IPS-20b (cell line): Measurements from ENCODE around the gene DNAAF8.

Source experiments
- H3K27ac ChIP-seq: one replicate; pipeline ENCODE4 v1.5.1; 2013; ENCODE audit warnings: low read length
- H3K27me3 ChIP-seq: 2 replicates; pipeline ENCODE4 v1.6.1; 2013; ENCODE audit warnings: mild to moderate bottlenecking, low read length, inconsistent platforms; ENCODE audit not compliant: insufficient read depth
- H3K36me3 ChIP-seq: 2 replicates; pipeline ENCODE4 v1.6.1; 2013; ENCODE audit warnings: low read depth, mild to moderate bottlenecking, inconsistent platforms, low read length, moderate library complexity; ENCODE audit not compliant: insufficient read depth
- H3K4me1 ChIP-seq: 2 replicates; pipeline ENCODE4 v1.6.1; 2013; ENCODE audit warnings: mild to moderate bottlenecking, control low read depth, inconsistent platforms, low read length, moderate library complexity; ENCODE audit not compliant: insufficient read depth
- H3K4me3 ChIP-seq: 2 replicates; pipeline ENCODE4 v1.5.1; 2013; ENCODE audit warnings: mild to moderate bottlenecking, low read length, inconsistent platforms
- H3K9ac ChIP-seq: 2 replicates; pipeline ENCODE4 v1.6.1; 2013; ENCODE audit warnings: low read depth, mild to moderate bottlenecking, inconsistent platforms, low read length, moderate library complexity
- H3K9me3 ChIP-seq: 2 replicates; pipeline ENCODE4 v1.6.1; 2013; ENCODE audit warnings: mild to moderate bottlenecking, low read depth, low read length, inconsistent platforms; ENCODE audit not compliant: insufficient read depth

Gene DNAAF8

DNA sequence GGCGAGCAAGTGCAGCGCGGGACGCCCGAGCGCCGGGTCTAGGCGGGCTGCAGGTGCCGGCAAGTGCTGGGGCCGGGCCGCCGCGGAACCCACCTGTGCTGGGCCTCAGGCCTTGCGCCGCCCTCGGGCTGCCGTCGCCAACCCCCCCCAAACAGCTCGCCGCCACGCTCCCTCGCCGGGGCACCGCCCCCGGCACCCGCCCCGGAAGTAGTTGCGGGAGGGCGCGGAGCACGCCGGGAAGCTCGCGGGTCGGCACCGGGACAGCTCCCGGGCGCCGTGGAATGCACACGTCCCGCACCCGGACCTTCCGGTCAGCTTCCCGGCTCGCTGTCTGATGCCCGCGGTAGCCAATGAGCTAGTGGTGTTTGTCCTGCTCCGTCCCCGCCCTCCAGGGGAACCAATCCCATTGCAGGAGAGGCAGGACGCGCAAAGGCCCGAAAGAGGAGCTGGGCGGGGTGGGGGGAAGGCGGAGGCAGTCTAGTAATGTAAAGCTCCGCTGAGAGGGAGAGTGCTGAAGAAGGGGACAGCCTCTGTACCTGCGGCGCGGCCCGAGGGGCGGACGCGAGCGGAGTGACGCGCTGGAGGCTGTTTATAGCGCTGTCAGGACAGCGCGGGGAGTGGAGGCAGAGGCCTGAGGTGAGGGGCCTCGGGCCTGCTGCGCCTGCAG, at the start of gene DNAAF8, which contains the start of gene ANKS3:
Gene DNAAF8 (plus strand): TSS at position 475 of the 667 bp plus-strand sequence. CDS start 1,978 bp downstream, outside the sequence.
Gene ANKS3 (minus strand): TSS at position 209 of the 667 bp plus-strand sequence. CDS start 4,122 bp downstream, outside the sequence.
- Histone ChIP-seq H3K9me3 (no peaks in the 10 kb centered on the region), H3K9ac (peak within 1 kb of the TSS; percentile 91), H3K4me3 (peak within 1 kb of the TSS; percentile 97), H3K27ac (peak within 1 kb of the TSS; percentile 23), H3K27me3 (no peaks in the 10 kb centered on the region; the same call in 1 of the 2 replicates), H3K4me1 (no peaks in the 10 kb centered on the region), H3K36me3 (peaks cover 17% of the 10 kb centered on the region)

DNA sequence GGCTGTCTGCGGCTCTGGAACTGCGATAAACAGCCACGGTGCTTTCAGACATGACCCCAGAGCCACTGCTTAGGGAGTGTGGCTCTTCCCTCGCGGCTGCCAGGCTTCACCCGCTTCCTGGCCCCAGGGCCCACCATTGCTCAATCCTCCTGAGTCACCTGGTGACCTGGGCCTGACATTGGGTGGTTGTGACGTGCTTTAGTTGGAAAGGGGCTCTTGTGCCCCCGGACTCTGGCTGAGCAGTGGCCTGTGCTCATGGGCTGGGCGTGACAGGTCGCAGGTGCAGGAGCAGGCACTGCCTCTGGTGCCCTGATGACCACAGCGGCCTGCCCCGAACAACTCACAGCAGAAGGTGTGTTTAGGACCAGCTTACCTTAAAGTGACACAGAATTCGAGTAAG, 49.6 kb upstream of the DNAAF8 start:
- H3K4me1 ChIP-seq = no peaks in the 10 kb centered on the region
- H3K4me3 ChIP-seq = no peak overlapping the region
- H3K36me3 ChIP-seq = peaks cover 25% of the 10 kb centered on the region; the same call in 1 of the 2 replicates
- H3K27ac ChIP-seq = no peak overlapping the region
- H3K9ac ChIP-seq = no peak overlapping the region
- no peaks in the 10 kb centered on the region for H3K27me3 ChIP-seq
- H3K9me3 ChIP-seq = no peaks in the 10 kb centered on the region

DNA sequence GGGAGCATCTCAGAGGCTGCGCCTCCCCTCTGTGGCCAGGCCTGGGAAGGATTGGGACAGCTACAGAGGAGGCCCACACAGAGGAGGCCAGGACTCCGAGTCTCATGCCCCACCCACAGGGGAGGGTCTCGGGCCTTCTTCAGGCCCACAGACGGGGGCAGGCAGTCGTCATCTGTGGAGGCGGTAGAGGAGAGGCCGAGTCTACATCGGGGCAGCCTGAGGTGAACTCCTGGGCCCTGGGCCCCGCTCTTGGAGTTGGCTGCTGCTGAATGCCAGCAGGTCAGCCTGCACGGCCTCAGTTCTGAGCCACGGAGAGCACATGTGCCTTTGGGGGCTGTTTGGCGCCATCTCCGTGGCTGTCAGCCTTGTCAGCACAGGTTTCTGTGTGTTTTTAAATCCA, 49.0 kb upstream of the DNAAF8 start:
- peaks cover 25% of the 10 kb centered on the region; the same call in 1 of the 2 replicates for H3K36me3 ChIP-seq
- H3K4me3 ChIP-seq = no peak overlapping the region
- no peak overlapping the region for H3K27ac ChIP-seq
- H3K9me3 ChIP-seq = no peaks in the 10 kb centered on the region
- no peak overlapping the region for H3K9ac ChIP-seq
- H3K27me3 ChIP-seq = no peaks in the 10 kb centered on the region
- H3K4me1 ChIP-seq = no peaks in the 10 kb centered on the region

GRCh38 chr16:4685776-4686496, 48.4 kb upstream of the DNAAF8 start:
- no peak overlapping the region for H3K4me3 ChIP-seq
- no peak overlapping the region for H3K27ac ChIP-seq
- no peaks in the 10 kb centered on the region for H3K27me3 ChIP-seq
- no peaks in the 10 kb centered on the region for H3K9me3 ChIP-seq
- peaks cover 25% of the 10 kb centered on the region; the same call in 1 of the 2 replicates for H3K36me3 ChIP-seq
- H3K9ac ChIP-seq = no peak overlapping the region
- H3K4me1 ChIP-seq = no peaks in the 10 kb centered on the region

DNA sequence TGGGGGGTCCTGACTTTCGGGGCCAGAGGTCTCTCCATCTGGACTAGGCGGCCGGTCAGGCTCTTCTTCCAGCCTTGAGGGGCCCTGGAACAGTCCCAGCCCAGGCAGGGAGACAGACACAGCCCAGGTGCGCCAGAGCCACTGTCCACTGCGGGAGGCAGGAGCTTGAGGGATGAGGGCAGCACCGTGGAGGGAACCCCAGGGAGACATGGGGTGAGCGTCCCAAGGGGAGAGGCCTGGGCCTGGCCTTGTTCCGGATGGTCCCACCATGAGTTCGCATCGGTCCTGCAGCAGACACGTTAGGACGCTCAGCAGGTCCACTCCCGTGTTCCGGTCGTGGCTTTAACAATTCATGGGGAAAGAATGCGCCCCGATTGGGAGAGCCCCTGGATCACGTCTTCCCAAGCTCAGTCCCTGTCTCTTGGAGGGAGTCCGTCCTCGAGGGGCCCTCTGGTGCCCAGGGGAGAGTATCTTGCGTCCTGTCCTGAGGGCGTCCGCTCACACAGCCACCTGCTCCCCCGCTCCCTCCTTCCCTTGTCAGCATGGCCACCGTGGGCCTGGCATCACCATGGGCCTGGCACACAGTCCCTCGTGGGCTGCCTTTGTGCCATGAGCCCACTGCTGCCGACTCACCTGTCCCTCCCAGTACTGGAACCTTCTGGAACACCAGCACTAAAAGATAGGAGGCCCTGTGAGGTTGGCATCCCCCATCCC, 47.7 kb upstream of the DNAAF8 start:
- peaks cover 25% of the 10 kb centered on the region; the same call in 1 of the 2 replicates for H3K36me3 ChIP-seq
- H3K9ac ChIP-seq = no peak overlapping the region
- no peaks in the 10 kb centered on the region for H3K4me1 ChIP-seq
- H3K27me3 ChIP-seq = no peaks in the 10 kb centered on the region
- H3K9me3 ChIP-seq = no peaks in the 10 kb centered on the region
- no peak overlapping the region for H3K4me3 ChIP-seq
- no peak overlapping the region for H3K27ac ChIP-seq

DNA sequence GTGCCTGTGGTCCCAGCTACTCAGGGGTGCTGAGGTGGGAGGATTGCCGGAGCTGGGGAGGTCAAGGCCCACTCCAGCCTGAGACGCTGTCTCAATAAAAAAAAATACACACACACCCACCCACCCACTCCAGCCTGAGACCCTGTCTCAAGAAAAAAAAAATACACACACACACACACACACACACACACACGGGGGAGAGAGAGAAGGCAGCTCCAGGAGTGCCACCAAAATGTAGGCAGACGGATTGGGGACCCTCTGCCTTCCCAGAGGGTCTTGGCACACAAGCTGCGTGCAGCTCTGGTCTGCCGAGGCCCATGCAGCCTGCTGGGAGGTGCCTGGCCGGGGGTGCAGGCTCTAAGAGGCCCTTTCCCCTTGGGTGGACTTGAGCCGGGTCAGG, 46.9 kb upstream of the DNAAF8 start:
- Histone ChIP-seq H3K4me1 (no peaks in the 10 kb centered on the region), H3K36me3 (peaks cover 25% of the 10 kb centered on the region; the same call in 1 of the 2 replicates), H3K27ac (no peak overlapping the region), H3K4me3 (no peak overlapping the region), H3K27me3 (no peaks in the 10 kb centered on the region), H3K9me3 (no peaks in the 10 kb centered on the region), H3K9ac (no peak overlapping the region)

- H3K4me1 ChIP-seq = no peaks in the 10 kb centered on the region
- H3K36me3 ChIP-seq = peaks cover 25% of the 10 kb centered on the region; the same call in 1 of the 2 replicates
- no peak overlapping the region for H3K4me3 ChIP-seq
- H3K27ac ChIP-seq = no peak overlapping the region
- no peak overlapping the region for H3K9ac ChIP-seq
- H3K9me3 ChIP-seq = no peaks in the 10 kb centered on the region
- H3K27me3 ChIP-seq = no peaks in the 10 kb centered on the region
Observed at GRCh38 chr16:4687946-4688673, 46.2 kb upstream of the DNAAF8 start.

DNA sequence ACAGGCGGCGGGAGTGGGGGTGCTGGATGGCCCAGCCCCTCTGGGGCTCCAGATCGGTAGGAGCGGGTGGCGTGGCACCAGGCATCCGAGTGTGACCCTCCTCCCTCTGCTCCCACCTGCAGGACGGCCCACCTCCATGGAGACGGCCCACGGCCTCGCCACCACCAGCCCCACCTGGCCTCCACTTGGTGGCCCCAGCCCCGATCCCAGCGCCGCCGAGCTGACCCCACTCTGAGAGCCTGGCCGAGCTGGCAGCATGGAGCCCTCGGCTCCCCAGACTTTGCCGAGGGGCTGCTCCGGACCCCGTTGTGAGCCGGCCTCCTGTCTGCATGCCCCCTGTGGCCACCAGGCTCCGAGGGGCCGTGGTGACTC, 45.7 kb upstream of the DNAAF8 start:
- Histone ChIP-seq H3K9ac (no peak overlapping the region; the same call in 1 of the 2 replicates), H3K9me3 (no peaks in the 10 kb centered on the region), H3K4me3 (no peak overlapping the region), H3K4me1 (no peaks in the 10 kb centered on the region), H3K27me3 (no peaks in the 10 kb centered on the region), H3K27ac (no peak overlapping the region), H3K36me3 (peaks cover 19% of the 10 kb centered on the region; the same call in 1 of the 2 replicates)

- Histone ChIP-seq H3K36me3 (peaks cover 15% of the 10 kb centered on the region; the same call in 1 of the 2 replicates), H3K4me3 (no peak overlapping the region), H3K27me3 (no peaks in the 10 kb centered on the region), H3K27ac (no peak overlapping the region), H3K9me3 (no peaks in the 10 kb centered on the region), H3K9ac (no peak overlapping the region; the same call in 1 of the 2 replicates), H3K4me1 (no peaks in the 10 kb centered on the region)
Observed at GRCh38 chr16:4689091-4689671, 45.2 kb upstream of the DNAAF8 start.

GRCh38 chr16:4689864-4690704, 44.3 kb upstream of the DNAAF8 start:
- Histone ChIP-seq H3K9me3 (no peaks in the 10 kb centered on the region), H3K9ac (no peak overlapping the region), H3K27ac (no peak overlapping the region), H3K36me3 (peaks cover 8% of the 10 kb centered on the region), H3K4me1 (no peaks in the 10 kb centered on the region), H3K4me3 (no peak overlapping the region), H3K27me3 (no peaks in the 10 kb centered on the region)
